ENCODE results near the gene OGFOD2.

Gene OGFOD2

GRCh38 chr12:122944605-122945592 is 30.1 kb upstream of the OGFOD2 start:
- TF ChIP-seq CTCF (IDR thresholded peaks at IDR 0.05) = no peak
- Histone ChIP-seq H3K4me3 (no peak overlapping the region), H3K27ac (peak overlapping the region in 1 of 2 donors; percentile 42)
- DNase-seq (ENCODE audit: low spot score) = no peak

GRCh38 chr12:122946690-122947341 is 28.2 kb upstream of the OGFOD2 start:
- Histone ChIP-seq H3K4me3 (no peak overlapping the region), H3K27ac (peak overlapping the region; percentile 63 to 80)
- DNase-seq (ENCODE audit: low spot score) = peak; percentile 88
- TF ChIP-seq CTCF (IDR thresholded peaks at IDR 0.05) = no peak

GRCh38 chr12:122947352-122947792 is 27.7 kb upstream of the OGFOD2 start:
- peak overlapping the region; percentile 63 to 80 for H3K27ac ChIP-seq
- no peak for DNase-seq (ENCODE audit: low spot score)
- no peak for TF ChIP-seq CTCF (IDR thresholded peaks at IDR 0.05)
- H3K4me3 ChIP-seq = no peak overlapping the region

DNA sequence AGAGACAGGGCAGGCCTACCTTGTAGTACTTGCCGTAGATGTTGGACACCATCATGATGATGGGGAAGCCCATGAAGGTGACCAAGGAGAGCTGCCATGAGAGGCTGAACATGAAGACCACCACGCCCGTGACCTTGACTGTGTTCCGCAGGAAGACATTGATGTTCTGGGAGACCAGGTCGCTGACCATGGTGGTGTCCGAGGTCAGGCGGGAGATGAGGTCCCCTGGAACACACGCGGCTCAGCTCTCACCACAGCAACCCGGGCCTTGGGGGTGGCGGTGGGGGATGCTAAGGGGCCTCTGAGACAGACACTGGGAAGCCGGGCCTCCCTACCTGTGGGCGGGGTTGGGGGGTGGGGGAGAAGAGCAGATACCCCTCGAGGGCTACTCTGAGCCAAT is 26.4 kb upstream of the OGFOD2 start:
- DNase-seq (ENCODE audit: low spot score) = no peak
- no peak for TF ChIP-seq CTCF (IDR thresholded peaks at IDR 0.05)
- no peak overlapping the region for H3K27ac ChIP-seq

DNA sequence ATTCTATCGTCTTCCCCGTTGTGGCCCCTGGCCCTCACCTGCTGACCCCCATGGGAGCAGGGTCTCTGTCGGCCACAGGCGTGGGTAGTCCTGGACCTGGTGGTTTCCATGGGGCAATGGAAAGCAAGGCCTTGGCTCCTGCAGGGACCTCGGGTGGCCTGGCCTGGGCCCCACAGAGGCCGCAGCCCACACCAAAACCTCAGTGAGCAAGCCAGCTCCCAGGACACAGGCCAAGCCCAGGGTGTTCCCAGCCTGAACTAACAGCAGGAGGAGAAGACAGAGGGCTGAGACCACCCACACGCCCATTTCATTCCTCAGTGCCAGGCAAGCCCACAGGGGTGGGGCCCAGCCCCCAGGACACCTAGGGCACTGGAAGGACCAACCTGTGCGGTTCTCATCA is 25.6 kb upstream of the OGFOD2 start:
- TF ChIP-seq CTCF (IDR thresholded peaks at IDR 0.05) = no peak
- H3K4me3 ChIP-seq = no peak overlapping the region
- DNase-seq (ENCODE audit: low spot score) = no peak
- H3K27ac ChIP-seq = no peak overlapping the region

More for the DNA sequence above, 26.4 kb upstream of the OGFOD2 start:
- no peak overlapping the region for H3K4me3 ChIP-seq

DNA sequence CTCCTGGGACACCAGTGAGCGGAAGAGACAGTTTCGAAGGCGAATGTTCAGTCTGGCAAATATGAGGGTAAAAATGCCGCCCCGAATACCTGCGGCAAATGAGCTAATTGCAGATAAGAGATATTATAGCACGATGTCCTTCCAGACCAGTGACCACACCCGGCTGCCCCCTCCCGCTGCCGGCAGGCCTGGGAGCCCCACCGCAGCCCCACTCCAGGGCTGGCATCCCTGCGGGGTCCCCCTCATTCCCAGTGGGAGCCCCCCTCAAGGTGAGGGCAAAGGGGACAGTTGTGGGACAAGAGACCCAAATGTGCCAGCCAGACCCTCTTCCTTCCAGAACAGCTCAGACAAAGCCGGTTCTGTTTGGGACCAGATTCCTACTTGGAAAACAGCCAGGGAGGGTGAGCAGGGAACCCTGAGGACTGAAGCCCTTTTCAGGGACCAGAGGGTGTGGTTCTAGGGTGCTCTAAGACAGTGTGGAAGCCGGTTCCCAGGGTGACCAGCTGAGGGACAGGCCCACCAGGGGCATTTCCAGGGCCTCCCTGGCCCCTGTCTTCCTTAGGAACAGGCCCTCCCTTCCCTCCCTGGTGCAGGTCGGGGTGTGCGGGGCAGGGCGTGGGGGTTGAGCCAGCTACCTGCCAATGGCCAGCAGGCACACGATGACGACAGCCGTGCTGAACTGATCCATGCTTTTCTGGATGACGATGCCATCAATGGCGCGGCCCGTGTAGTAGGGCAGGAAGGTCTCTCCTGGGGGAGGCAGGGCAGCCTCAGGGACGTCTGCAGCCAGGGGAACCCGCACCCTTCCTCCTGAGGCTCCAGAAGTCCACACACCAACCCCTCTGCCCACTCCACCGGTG is 25.0 kb upstream of the OGFOD2 start:
- no peak for TF ChIP-seq CTCF (IDR thresholded peaks at IDR 0.05)
- DNase-seq (ENCODE audit: low spot score) = no peak
- H3K4me3 ChIP-seq = no peak overlapping the region

More for the DNA sequence above, 25.0 kb upstream of the OGFOD2 start:
- H3K27ac ChIP-seq = no peak overlapping the region

Data from coronary artery (tissue), 2 donors.